ENCODE measurements around the gene SYT6.
A peak's percentile ranks its signal among the peaks of the same experiment; 100 is the strongest.

SYT6 gene

GRCh38 chr1:114157275-114157660 lies 3.6 kb upstream of the SYT6 start:
- Histone ChIP-seq H3K9me3 (no peaks in the 10 kb centered on the region), H3K4me3 (ENCODE audit: low read depth, low read length) (no peak overlapping the region), H3K36me3 (no peaks in the 10 kb centered on the region), H3K27me3 (peaks cover 56% of the 10 kb centered on the region), H3K4me1 (no peaks in the 10 kb centered on the region)
- no peak for DNase-seq
- TF ChIP-seq, protein P1, sequence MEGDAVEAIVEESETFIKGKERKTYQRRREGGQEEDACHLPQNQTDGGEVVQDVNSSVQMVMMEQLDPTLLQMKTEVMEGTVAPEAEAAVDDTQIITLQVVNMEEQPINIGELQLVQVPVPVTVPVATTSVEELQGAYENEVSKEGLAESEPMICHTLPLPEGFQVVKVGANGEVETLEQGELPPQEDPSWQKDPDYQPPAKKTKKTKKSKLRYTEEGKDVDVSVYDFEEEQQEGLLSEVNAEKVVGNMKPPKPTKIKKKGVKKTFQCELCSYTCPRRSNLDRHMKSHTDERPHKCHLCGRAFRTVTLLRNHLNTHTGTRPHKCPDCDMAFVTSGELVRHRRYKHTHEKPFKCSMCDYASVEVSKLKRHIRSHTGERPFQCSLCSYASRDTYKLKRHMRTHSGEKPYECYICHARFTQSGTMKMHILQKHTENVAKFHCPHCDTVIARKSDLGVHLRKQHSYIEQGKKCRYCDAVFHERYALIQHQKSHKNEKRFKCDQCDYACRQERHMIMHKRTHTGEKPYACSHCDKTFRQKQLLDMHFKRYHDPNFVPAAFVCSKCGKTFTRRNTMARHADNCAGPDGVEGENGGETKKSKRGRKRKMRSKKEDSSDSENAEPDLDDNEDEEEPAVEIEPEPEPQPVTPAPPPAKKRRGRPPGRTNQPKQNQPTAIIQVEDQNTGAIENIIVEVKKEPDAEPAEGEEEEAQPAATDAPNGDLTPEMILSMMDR (IDR thresholded peaks at IDR 0.05; ENCODE audit: low read depth, low read length): no peak

DNA sequence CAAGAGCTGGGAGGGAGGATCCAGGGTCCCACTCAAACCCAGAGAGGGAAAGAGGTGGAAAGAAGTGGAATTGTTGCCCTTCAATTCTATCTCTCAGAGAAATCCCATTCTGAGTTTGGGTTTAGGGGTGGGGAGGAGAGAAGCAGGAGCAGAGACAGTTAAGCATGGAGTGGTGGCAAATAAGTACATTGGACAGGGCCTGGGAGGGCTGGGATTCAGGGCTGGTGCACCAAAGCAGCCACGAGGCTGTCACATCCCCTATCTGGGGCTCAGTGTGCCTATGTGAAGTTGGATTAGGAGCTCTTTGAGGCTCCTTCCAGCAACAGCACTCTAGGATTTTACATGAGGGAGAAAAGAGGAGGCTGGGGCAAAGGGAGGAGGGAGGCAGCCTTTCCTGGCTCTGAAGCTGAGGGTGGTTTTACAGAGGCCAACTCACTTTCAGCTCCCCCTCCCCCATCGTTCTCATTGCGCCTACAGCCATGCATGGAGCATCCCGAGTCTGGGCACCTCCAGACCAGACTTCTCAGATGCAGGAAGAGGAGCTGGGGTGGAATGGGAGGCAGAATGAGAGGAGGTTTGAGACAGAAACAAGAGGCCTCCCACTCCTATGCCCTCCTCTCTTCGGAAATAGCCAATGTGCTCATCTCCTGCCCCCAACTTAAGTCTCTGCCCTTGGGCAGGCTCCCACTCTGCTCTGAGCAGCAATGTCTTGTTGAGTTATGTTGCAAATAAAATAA lies 3.0 kb upstream of the SYT6 start:
- Histone ChIP-seq H3K36me3 (no peaks in the 10 kb centered on the region), H3K9me3 (no peaks in the 10 kb centered on the region), H3K4me3 (ENCODE audit: low read depth, low read length) (no peak overlapping the region), H3K27me3 (peaks cover 61% of the 10 kb centered on the region), H3K4me1 (no peaks in the 10 kb centered on the region)
- no peak for DNase-seq
- TF ChIP-seq, protein P1 (IDR thresholded peaks at IDR 0.05; ENCODE audit: low read depth, low read length): no peak

- Histone ChIP-seq H3K4me3 (ENCODE audit: low read depth, low read length) (no peak overlapping the region), H3K9me3 (no peaks in the 10 kb centered on the region), H3K36me3 (no peaks in the 10 kb centered on the region), H3K4me1 (no peaks in the 10 kb centered on the region), H3K27me3 (peaks cover 67% of the 10 kb centered on the region)
- TF ChIP-seq, protein P1 (IDR thresholded peaks at IDR 0.05; ENCODE audit: low read depth, low read length): no peak
- DNase-seq: no peak
Observed at GRCh38 chr1:114155706-114156105, 2.0 kb upstream of the SYT6 start.

GRCh38 chr1:114154963-114155322 lies 1.3 kb upstream of the SYT6 start:
- Histone ChIP-seq H3K4me1 (no peaks in the 10 kb centered on the region), H3K36me3 (no peaks in the 10 kb centered on the region), H3K4me3 (ENCODE audit: low read depth, low read length) (no peak overlapping the region), H3K9me3 (no peaks in the 10 kb centered on the region), H3K27me3 (peaks cover 71% of the 10 kb centered on the region)
- peak; percentile 19 for DNase-seq
- TF ChIP-seq, protein P1 (IDR thresholded peaks at IDR 0.05; ENCODE audit: low read depth, low read length): no peak

GRCh38 chr1:114154146-114154962 lies 685 bp upstream of the SYT6 start:
- DNase-seq: peak; percentile 34
- no peaks in the 10 kb centered on the region for H3K4me1 ChIP-seq
- H3K27me3 ChIP-seq: peaks cover 76% of the 10 kb centered on the region
- no peak overlapping the region for H3K4me3 ChIP-seq (ENCODE audit: low read depth, low read length)
- no peaks in the 10 kb centered on the region for H3K9me3 ChIP-seq
- TF ChIP-seq, protein P1 (IDR thresholded peaks at IDR 0.05; ENCODE audit: low read depth, low read length): no peak
- no peaks in the 10 kb centered on the region for H3K36me3 ChIP-seq

All from BE2C (cell line).